ENCODE measurements around the gene TTC9. TPM values are rescaled to one million over a fixed set of nuclear protein-coding genes. Genes with fewer than 3 reads are reported as not detected.

TTC9 gene
- total and polyA plus RNA-seq, 2 experiments from 2014 or later = 10.3 to 34.2 TPM

GRCh38 chr14:70662080-70662479 lies 20.4 kb downstream of the TTC9 start:
- Histone ChIP-seq H3K36me3 (ENCODE audit: insufficient read depth) (peaks cover 14% of the 10 kb centered on the region; the same call in 1 of the 2 replicates), H3K4me1 (ENCODE audit: insufficient read depth) (peaks cover 66% of the 10 kb centered on the region), H3K27ac (ENCODE audit: low read depth) (0 out of 2 replicates have a peak overlapping the region, but pooled peaks have one; percentile 57), H4K20me1 (replicated peaks; ENCODE audit: insufficient read depth) (no peaks in the 10 kb centered on the region; the same call in 1 of the 2 replicates), H3F3A (replicated peaks; ENCODE audit: low read depth) (no peaks in the 10 kb centered on the region), H3K9me2 (ENCODE audit: insufficient read depth) (peaks cover 7% of the 10 kb centered on the region), H3K4me3 (no peak overlapping the region), H3K79me2 (replicated peaks; ENCODE audit: insufficient read depth) (peaks cover 97% of the 10 kb centered on the region), H2AFZ (no peak overlapping the region), H3K27me3 (ENCODE audit: insufficient read depth) (no peaks in the 10 kb centered on the region), H3K4me2 (peak overlapping the region; percentile 1; the same call in 1 of the 2 replicates)
- Mint-ChIP-seq H3K27ac (peak overlapping the region; percentile 79), H3K4me3 (no peak overlapping the region), H3K36me3 (ENCODE audit: low read depth) (peaks cover 51% of the 10 kb centered on the region), H3K27me3 (ENCODE audit: insufficient read depth, low read depth, poor library complexity) (peaks cover 2% of the 10 kb centered on the region), H3K4me1 (peaks cover 83% of the 10 kb centered on the region), H3K9me3 (no peaks in the 10 kb centered on the region)
- no peak for ATAC-seq
- DNase-seq (ENCODE audit: low spot score) = no peak
- TF ChIP-seq JUNB (IDR thresholded peaks at IDR 0.05; ENCODE audit: unreplicated experiment) (no peak), ETS1 (IDR thresholded peaks at IDR 0.05) (no peak), ZNF331 (CRISPR knock-in tag; IDR thresholded peaks at IDR 0.05; ENCODE audit: low read depth) (no peak), CREB1 (CRISPR knock-in tag; IDR thresholded peaks at IDR 0.05; ENCODE audit: low read depth) (no peak), ZNF114 (CRISPR knock-in tag; IDR thresholded peaks at IDR 0.05) (no peak), STAT1 (IDR thresholded peaks at IDR 0.05; ENCODE audit: unreplicated experiment) (no peak), EZH2 (IDR thresholded peaks at IDR 0.05; ENCODE audit: low read depth, unreplicated experiment) (no peak), REST (IDR thresholded peaks at IDR 0.05; ENCODE audit: unreplicated experiment) (no peak), POLR2AphosphoS5 (IDR thresholded peaks at IDR 0.05; ENCODE audit: low read depth) (no peak), ZNF462 (CRISPR knock-in tag; IDR thresholded peaks at IDR 0.05) (no peak), CTCF (conservative IDR thresholded peaks at IDR 0.05; ENCODE audit: low read depth in 2 of 2) (no peak), EZH2phosphoT487 (IDR thresholded peaks at IDR 0.05; ENCODE audit: unreplicated experiment) (no peak), NANOG (IDR thresholded peaks at IDR 0.05; ENCODE audit: borderline replicate concordance) (no peak)
